GM18498 (cell line): ENCODE data around the gene TRAT1.
A peak's percentile ranks its signal among the peaks of the same experiment; 100 is the strongest.

ENCODE experiments used
- ATAC-seq: cut with Tn5 transposase; IDR thresholded peaks from one replicate; pipeline ENCODE4 v1.9.1; 2021; ENCODE audit warnings: mild to moderate bottlenecking, moderate library complexity; ENCODE audit not compliant: unreplicated experiment

TRAT1 gene

DNA sequence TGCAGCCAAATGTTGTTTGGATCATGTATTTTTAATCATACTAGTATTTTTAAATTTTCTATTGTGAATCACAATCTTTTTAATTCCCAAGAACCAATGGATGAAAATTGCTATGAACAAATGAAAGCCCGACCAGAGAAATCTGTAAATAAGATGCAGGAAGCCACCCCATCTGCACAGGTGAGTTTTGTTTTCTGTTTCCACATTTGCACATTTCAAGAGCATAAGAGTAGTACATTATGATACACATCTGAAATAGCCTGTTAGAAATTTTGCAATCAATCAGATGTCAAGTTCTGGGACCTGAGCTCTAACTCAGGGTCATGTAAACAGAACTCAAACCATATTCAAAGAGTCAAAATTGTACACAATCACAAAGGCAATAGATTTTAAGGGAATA is 26.5 kb downstream of the TRAT1 start:
- no peak for ATAC-seq

DNA sequence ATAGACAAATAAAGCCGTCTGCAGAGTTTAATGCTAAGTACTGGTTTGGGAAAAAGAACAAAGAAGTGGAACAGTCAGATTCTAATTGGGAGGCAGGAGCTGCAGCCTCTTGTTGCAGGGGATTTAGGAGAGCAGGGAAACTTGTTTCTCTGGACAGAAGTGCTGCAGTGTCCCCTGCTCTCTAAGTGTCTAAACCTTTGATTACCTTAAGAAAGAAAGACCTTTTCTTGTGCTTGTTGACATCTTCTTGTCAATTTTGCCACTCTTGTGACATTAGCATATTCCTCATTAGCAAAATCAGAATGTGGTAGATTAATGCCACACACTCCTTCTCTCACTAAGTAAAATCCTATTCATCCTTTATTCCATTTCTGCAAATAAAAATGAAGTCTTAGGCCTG is 38.8 kb downstream of the TRAT1 start:
- ATAC-seq, result no peak

DNA sequence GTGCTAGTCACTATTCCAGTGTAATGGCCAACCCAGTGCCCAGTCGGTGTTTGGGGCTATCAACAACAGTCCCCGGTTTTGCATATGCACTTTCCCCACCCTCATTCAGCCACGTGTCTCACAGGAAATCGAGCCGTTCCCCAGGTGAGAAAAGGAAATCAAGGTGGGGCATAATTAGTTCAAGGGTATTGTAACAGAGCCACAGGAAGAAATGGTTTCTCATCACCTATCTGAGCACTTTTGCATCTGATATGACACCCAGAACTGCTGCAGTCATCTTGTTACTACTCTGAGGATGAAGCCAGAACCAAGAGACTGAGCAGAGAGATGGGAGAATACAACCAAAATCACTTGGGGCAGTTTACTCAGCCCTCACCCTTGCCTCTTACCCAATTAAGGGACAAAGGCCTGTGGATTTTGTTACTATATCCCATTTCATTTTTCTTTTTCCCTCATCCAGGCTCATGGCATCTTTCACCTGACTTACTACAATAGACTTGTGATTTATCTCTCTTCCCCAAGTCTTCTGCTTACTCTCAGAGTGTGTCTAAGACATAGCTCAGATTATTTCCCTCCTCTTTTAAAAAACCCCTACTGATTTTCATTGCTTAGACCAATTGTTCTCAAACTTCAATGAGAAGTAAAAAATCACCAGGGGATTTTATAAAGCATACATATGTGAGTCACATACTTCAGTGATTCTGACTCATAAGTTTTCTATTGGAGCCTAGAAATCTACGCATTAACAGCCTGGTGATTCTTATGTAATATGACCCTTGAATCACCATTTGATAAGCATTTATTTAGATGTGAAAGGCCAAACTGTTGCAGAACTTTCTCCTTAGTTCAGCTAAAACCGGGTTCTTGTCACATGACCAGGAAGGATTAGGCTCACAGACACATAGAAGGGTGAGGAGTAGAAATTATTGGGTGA is 40.5 kb downstream of the TRAT1 start:
- no peak for ATAC-seq

DNA sequence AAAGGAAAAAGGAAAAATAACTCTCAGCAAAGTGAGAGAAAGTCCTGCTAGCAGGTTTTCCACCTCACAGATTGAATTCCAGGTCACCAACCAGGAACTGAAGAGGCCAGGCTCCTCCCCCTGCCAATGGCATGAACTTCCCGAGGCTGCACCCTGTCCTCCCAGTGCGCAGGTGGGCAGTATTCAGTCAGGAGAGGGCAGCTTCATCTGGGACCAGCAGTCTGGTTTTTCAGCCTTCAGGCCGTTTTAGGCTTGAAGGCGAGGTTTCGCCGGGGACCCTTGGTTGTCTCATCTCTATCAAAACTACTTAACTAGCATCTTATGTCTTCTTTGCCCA is 41.2 kb downstream of the TRAT1 start:
- no peak for ATAC-seq

DNA sequence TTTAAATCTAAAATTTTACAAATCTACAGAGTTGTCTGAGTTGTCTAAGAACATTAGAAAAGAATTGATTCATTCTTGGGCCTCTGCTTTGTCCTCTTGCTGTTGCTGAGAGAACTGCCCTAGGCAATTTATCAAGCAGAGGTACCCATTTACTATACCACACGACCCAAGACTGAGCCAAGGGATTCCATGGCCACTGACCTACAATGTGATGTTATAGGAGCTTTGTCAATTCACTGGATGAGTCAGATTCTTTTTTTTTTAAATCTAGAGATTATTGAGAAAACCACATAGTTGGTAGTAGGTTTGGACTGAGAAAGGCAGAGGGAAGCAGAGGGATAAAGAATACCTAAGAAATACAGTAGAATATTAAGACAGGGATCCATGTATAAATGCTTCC is 55.3 kb downstream of the TRAT1 start:
- ATAC-seq, result no peak

DNA sequence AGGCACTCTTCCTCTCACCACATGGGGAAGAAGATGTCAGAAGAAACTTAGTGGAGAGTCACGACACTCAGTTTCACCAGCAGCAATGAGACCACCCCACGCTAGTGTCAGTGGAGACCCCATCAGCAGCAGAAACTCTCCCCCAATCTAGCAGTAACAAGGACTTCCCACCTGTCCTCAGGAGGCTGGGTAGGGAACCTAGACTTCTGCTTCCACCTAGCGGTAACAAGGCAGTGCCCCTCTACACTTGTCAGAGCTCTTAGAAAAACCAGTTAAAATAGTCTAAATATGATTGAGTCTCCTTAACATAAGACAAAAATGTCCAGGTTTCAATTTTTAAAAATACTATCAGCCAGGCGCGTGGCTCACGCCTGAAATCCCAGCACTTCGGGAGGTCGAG is 57.3 kb downstream of the TRAT1 start:
- ATAC-seq, result no peak

DNA sequence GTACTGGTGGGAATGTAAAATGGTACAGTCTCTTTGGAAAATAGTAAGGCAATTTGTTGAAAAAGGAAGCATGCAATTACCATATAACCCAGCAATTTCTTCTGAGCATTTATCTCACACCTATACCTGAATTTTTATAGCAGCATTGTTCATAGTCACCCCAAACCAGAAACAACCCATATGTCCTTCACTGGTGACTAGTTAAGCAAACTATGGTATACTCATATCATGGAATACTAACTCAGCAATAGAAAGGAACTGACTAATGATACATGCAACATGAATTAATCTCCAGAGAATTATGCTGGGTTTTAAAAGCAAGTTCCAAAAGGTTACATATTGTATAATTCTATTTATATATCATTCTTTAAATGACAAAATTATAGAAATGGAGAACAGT is 60.2 kb downstream of the TRAT1 start:
- no peak for ATAC-seq

DNA sequence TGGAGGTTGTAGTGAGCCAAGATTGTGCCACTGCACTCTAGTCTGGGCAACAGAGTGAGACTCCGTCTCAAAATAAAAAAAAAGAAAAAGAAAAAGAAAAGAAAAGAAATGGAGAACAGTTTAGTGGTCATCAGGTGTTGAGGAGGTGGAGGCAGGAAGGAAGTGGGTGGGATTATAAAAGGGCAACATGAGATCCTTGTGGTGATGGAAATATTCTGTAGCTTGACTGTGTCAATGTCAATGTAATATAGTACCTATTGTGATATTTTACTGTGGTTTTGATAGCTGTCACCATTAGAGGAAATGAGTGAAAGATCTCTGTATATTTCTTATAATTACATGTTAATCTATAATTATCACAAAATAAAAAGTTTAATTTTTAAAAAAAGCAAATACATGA is 60.8 kb downstream of the TRAT1 start:
- ATAC-seq, result no peak

DNA sequence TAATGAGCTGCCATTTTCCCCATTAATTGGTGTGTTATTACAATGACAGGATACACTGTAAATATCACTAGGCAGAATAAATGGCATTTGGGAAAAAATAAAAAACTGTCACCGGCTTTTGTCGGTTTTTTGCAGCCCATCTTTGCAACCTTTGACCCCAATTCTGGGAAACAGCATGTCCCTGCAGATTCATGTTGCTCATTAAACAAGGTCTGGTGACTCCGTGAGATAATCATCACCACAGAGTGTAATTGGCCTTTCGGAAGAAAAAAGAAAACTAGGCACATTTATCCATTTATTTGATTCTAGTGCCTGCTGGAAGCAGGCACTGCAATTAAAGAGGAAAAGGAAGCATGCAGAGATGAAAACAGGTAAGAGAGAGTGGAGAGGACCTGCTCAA is 64.5 kb downstream of the TRAT1 start:
- no peak for ATAC-seq

DNA sequence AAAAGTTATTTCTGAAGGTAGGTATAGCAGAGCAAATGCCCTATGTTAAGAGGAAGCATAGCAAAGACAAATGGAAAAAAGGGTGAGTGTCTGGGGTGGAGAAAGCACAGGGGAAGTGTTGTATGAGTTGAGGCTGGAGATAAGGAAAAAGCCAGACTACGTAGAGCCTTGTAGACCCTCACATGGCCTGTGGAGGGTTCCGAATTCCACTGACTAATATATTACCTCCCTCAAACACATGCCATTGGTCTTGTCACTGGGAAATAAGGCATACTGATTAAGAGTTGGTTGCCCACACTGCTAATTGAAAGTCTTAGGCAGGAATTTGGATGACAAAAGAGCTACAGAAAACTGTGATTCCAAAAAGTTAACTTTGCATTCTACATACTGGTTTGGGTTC is 65.2 kb downstream of the TRAT1 start:
- no peak for ATAC-seq

DNA sequence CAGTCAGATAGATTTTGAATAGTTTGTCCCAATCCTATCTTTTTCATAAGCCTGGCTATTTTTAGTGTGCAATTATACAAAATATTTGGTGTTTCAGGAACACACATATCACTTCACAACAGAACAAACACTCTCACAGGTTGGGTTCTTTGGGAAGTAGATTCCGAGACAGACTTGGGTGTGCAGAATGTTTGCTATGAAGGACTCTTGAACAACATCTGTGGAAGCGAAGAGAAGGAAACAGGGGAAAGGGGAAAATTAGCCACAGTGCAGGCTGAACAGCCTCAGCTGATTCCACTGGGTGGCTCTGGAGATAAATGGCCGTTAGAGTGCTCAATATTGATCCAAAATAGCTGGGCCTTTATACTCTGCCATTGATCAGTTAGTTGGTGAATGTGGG is 69.2 kb downstream of the TRAT1 start:
- no peak for ATAC-seq

DNA sequence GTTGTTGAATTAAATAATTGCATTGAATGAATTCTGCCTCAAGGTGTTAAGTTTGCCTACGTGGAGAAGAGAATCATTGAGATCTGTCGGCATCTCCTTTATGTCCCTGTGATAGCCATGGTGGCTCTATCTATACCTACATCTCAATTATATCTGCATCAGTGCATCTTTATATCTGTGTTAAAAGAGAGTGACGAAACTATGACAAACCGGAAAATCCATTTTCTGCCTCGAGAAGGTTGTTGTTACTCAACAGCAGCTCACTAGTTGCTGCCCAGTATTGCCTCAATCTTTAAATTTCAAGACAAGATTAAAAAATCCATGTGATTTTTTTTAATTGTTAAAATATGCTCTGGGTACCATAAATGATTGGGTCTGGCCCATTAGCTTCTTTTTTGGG is 72.4 kb downstream of the TRAT1 start:
- no peak for ATAC-seq

DNA sequence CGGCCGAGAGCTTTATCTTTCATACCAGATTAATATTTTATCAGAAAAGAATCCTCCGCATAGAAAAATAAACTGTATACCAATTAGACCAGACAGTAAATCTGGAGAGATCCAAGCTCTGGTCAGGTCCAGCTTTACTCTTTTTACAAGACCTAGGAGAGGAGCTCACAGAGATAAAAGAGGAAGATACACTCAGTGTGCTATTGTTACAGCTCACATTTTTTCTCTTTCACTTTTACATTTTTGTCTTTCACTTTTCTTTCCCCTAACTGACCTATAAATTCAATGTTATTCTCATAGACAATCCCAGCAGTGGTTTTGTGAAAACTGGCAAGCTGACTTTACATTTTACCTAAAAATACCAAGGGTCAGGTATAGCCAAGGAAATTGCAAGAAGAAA is 75.3 kb downstream of the TRAT1 start:
- ATAC-seq, result peak; percentile 78

DNA sequence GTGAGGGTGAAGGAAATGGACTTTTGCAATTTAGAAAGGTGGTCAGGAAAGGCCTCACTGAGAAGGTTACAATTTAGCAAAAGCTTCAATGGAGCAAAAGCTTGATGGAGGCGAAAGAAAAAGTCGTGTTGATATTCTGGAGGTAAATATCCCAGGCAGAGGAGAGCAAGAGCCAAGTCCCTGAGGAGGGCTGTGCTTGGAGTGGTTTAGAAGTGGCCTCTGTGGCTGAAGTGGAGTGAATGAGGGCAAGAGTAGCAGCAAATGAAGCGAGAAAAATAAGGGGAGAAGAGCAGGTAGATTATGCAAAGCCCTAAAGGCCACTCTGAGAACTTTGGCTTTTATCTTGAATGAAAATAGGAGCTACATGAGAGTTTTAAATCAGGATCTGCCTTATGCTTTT is 76.9 kb downstream of the TRAT1 start:
- no peak for ATAC-seq
